ENCODE measurements around the gene ZNF436. TPM values are rescaled to one million over a fixed set of nuclear protein-coding genes. Genes with fewer than 3 reads are reported as not detected.

ZNF436 gene
- total and polyA plus RNA-seq, 2 of the 13 experiments (the other 11 are each of a cell fraction or from before 2014, with no cell fraction given) = 4.3 to 9.9 TPM

DNA sequence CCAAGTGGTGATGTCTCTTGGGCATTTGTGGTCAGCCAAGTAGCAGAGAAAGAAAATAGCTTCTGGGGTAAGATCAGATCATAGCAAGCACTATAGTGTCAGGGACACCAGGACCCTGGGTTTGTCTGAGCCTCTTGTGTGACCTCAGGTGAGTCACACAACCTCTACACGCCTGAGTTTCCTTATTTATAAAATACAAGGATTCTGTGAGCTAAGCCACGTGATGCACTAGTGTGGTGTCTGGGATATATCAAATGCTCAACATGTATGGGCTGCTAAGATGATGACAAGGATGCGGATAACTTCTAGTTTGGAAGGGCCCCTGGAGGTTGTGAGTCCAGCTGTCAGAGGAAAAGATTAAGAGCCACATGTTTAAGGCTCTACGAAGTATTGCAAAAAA is 24.5 kb upstream of the ZNF436 start:
- H3K36me3 ChIP-seq (replicated peaks in 1 of 2; ENCODE audit: control insufficient read depth in 1 of 2, insufficient read depth in 2 of 2, low read length in 2 of 2) = peaks cover 19 to 41% of the 10 kb centered on the region in 2 experiments
- no peaks in the 10 kb centered on the region for H4K20me1 ChIP-seq (ENCODE audit: insufficient read depth, low read length)
- H3K4me2 ChIP-seq (ENCODE audit: low read depth, low read length) = no peak overlapping the region
- intact Hi-C loops (cut with micrococcal nuclease; ENCODE audit: unreplicated experiment) = no loop called here
- H3K4me1 ChIP-seq (ENCODE audit: insufficient read depth, low read length) = peaks cover 19% of the 10 kb centered on the region; the same call in 1 of the 2 replicates
- 95% methylated on average over 4 of the region's 4 CpGs for WGBS (ENCODE audit: low lambda C conversion rate)
- ATAC-seq (no peak), FAIRE-seq (no peak), DNase-seq (ENCODE audit: low spot score) (no peak)
- no peaks in the 10 kb centered on the region for H3K9me3 ChIP-seq (ENCODE audit: low read length)
- H3K9ac ChIP-seq (ENCODE audit: insufficient read depth, low read depth, low read length) = no peak overlapping the region
- no TSS peak for BruUV-seq (replicated peaks)
- H3K4me3 ChIP-seq (replicated peaks in 1 of 3; ENCODE audit: insufficient read depth in 1 of 3, low read depth in 2 of 3, low read length in 3 of 3) = no peak overlapping the region
- H3K27ac ChIP-seq (ENCODE audit: extremely low read length, insufficient read depth, low read length) = no peak overlapping the region
- in situ Hi-C loops (cut with HindIII; ENCODE audit: extremely low pct_ligation_motif_present, low pct_unique_long_range_greater_than_20kb) = no loop called here
- TF ChIP-seq FOSL2 (CRISPR knock-in tag; IDR thresholded peaks at IDR 0.05) = no peak
- TF ChIP-seq, protein P1, sequence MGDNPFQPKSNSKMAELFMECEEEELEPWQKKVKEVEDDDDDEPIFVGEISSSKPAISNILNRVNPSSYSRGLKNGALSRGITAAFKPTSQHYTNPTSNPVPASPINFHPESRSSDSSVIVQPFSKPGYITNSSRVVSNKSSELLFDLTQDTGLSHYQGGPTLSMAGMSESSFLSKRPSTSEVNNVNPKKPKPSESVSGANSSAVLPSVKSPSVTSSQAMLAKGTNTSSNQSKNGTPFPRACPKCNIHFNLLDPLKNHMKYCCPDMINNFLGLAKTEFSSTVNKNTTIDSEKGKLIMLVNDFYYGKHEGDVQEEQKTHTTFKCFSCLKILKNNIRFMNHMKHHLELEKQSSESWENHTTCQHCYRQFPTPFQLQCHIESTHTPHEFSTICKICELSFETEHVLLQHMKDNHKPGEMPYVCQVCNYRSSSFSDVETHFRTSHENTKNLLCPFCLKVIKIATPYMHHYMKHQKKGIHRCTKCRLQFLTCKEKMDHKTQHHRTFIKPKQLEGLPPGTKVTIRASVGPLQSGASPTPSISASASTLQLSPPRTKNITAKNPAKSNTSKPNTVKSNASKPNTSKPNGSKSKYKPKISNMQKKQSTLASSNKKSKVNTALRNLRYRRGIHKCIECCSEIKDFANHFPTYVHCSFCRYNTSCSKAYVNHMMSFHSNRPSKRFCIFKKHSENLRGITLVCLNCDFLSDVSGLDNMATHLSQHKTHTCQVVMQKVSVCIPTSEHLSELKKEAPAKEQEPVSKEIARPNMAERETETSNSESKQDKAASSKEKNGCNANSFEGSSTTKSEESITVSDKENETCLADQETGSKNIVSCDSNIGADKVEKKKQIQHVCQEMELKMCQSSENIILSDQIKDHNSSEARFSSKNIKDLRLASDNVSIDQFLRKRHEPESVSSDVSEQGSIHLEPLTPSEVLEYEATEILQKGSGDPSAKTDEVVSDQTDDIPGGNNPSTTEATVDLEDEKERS (CRISPR knock-in tag; IDR thresholded peaks at IDR 0.05) = no peak
- no peak for TF ChIP-seq TCF7L2 (IDR thresholded peaks at IDR 0.05; ENCODE audit: low read depth, low read length)
- TF ChIP-seq, protein P2, sequence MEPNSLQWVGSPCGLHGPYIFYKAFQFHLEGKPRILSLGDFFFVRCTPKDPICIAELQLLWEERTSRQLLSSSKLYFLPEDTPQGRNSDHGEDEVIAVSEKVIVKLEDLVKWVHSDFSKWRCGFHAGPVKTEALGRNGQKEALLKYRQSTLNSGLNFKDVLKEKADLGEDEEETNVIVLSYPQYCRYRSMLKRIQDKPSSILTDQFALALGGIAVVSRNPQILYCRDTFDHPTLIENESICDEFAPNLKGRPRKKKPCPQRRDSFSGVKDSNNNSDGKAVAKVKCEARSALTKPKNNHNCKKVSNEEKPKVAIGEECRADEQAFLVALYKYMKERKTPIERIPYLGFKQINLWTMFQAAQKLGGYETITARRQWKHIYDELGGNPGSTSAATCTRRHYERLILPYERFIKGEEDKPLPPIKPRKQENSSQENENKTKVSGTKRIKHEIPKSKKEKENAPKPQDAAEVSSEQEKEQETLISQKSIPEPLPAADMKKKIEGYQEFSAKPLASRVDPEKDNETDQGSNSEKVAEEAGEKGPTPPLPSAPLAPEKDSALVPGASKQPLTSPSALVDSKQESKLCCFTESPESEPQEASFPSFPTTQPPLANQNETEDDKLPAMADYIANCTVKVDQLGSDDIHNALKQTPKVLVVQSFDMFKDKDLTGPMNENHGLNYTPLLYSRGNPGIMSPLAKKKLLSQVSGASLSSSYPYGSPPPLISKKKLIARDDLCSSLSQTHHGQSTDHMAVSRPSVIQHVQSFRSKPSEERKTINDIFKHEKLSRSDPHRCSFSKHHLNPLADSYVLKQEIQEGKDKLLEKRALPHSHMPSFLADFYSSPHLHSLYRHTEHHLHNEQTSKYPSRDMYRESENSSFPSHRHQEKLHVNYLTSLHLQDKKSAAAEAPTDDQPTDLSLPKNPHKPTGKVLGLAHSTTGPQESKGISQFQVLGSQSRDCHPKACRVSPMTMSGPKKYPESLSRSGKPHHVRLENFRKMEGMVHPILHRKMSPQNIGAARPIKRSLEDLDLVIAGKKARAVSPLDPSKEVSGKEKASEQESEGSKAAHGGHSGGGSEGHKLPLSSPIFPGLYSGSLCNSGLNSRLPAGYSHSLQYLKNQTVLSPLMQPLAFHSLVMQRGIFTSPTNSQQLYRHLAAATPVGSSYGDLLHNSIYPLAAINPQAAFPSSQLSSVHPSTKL (CRISPR knock-in tag; IDR thresholded peaks at IDR 0.05) = no peak
- TF ChIP-seq ZBTB20 (CRISPR knock-in tag; IDR thresholded peaks at IDR 0.05; ENCODE audit: borderline replicate concordance, low read depth) = no peak
- no peak for TF ChIP-seq NR1H2 (CRISPR knock-in tag; IDR thresholded peaks at IDR 0.05; ENCODE audit: borderline replicate concordance, low read depth)
- TF ChIP-seq, protein P3, sequence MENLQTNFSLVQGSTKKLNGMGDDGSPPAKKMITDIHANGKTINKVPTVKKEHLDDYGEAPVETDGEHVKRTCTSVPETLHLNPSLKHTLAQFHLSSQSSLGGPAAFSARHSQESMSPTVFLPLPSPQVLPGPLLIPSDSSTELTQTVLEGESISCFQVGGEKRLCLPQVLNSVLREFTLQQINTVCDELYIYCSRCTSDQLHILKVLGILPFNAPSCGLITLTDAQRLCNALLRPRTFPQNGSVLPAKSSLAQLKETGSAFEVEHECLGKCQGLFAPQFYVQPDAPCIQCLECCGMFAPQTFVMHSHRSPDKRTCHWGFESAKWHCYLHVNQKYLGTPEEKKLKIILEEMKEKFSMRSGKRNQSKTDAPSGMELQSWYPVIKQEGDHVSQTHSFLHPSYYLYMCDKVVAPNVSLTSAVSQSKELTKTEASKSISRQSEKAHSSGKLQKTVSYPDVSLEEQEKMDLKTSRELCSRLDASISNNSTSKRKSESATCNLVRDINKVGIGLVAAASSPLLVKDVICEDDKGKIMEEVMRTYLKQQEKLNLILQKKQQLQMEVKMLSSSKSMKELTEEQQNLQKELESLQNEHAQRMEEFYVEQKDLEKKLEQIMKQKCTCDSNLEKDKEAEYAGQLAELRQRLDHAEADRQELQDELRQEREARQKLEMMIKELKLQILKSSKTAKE (CRISPR knock-in tag; IDR thresholded peaks at IDR 0.05; ENCODE audit: borderline replicate concordance) = no peak
- TF ChIP-seq ERF (CRISPR knock-in tag; IDR thresholded peaks at IDR 0.05) = no peak
- TF ChIP-seq, protein P4, sequence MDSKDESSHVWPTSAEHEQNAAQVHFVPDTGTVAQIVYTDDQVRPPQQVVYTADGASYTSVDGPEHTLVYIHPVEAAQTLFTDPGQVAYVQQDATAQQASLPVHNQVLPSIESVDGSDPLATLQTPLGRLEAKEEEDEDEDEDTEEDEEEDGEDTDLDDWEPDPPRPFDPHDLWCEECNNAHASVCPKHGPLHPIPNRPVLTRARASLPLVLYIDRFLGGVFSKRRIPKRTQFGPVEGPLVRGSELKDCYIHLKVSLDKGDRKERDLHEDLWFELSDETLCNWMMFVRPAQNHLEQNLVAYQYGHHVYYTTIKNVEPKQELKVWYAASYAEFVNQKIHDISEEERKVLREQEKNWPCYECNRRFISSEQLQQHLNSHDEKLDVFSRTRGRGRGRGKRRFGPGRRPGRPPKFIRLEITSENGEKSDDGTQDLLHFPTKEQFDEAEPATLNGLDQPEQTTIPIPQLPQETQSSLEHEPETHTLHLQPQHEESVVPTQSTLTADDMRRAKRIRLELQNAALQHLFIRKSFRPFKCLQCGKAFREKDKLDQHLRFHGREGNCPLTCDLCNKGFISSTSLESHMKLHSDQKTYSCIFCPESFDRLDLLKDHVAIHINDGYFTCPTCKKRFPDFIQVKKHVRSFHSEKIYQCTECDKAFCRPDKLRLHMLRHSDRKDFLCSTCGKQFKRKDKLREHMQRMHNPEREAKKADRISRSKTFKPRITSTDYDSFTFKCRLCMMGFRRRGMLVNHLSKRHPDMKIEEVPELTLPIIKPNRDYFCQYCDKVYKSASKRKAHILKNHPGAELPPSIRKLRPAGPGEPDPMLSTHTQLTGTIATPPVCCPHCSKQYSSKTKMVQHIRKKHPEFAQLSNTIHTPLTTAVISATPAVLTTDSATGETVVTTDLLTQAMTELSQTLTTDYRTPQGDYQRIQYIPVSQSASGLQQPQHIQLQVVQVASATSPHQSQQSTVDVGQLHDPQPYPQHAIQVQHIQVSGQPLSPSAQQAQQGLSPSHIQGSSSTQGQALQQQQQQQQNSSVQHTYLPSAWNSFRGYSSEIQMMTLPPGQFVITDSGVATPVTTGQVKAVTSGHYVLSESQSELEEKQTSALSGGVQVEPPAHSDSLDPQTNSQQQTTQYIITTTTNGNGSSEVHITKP (CRISPR knock-in tag; IDR thresholded peaks at IDR 0.05; ENCODE audit: low read depth) = no peak
- ChIA-PET CTCF (ENCODE audit: low intra/inter-chr PET ratio, low total read pairs) (no interaction called here), POLR2A (interaction anchor here (1.1 kb wide), 1 partner anchor 9 kb away, joined by 3 read pairs; no protein-coding TSS in a partner anchor)
- no peaks in the 10 kb centered on the region for H3K79me2 ChIP-seq (ENCODE audit: insufficient read depth, low read length)
- H3K27me3 ChIP-seq (ENCODE audit: control insufficient read depth in 1 of 2, insufficient read depth in 2 of 2, low read length in 2 of 2) = no peaks in the 10 kb centered on the region
- H2AFZ ChIP-seq (ENCODE audit: low read length) = no peak overlapping the region

Measured in HepG2 (cell line).